ENCODE measurements around the gene BCCIP.

The BCCIP gene

DNA sequence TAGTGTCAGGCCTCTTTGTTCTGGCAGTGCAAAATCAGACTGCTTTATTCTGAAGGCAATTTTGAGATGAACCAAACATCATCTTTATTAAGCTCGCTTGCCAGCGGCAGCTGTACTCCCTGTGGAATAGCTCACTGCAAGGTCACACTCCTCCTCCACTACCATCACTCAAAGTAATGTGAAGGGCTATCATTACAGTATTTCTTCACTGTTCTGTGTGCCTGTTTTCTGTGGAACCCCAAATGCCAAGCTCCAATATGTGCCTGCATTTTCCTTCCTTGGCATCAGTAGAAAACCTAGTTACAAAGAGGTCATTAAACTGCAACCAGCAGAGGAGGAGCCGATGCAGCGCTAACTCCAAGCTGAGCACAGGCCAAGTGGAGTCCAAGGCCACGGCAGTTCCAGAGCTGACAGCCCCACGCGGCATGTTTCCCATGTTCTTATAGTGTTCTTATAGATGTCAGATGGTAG lies 21.4 kb downstream of the BCCIP start:
- no peak for DNase-seq (ENCODE audit: low read depth)

DNA sequence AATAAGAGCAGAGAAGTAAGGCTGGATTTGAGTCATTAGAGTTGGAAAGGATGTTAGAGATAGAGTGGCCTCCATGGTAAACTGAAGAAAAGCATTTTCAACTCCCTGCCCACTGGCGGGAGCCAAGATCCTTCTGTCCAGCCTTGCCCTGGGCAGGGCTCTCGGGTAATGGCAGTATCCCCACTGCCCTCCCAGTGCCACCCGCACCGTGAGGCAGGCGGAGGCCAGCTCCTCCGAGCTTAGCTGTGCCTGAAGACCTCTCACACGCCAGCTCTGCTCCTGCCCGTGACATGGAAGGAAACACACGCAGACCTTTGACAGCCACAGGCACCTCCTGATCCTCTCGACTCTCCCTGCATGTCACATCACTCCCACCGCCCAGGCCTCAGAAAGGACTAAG lies 22.3 kb downstream of the BCCIP start:
- DNase-seq (ENCODE audit: low read depth), result no peak

DNA sequence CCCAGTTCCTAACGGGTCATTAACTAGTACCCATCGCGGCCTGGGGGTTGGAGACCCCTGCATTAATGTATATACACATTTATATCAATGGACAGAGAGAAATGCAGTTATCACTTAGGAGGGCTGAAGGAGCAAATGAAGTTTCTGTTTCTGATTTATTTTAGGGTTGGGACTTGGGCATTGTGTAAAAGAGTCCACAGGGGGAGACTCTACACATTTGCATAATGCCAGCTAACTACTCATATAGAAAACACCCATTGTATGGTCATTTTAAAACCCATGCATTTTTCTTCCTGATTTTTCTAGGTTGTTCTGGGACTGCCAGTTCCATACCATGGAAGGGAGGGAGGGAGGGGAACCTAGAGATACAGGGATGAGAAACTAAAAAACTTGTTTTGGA lies 23.5 kb downstream of the BCCIP start:
- no peak for DNase-seq (ENCODE audit: low read depth)

DNA sequence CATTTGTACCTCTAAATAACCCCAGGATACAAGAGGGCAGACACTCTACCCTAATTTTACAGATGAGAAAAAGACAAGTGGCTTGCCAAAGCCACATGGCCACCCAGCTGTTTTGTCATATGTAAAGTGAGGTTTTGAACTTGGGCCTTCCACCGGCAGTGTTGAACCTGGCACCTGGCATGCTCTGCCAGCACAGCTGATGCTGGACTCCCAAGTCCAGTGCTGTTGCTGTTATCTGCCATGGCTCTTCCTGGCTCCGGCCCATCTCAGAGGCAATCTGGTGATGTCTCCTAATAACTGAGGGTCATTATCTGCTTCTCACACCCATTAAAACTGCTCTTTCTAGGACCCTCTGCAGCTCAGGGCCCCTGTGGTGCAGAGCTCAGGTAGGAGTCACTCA lies 25.0 kb downstream of the BCCIP start:
- DNase-seq (ENCODE audit: low read depth), result no peak

DNA sequence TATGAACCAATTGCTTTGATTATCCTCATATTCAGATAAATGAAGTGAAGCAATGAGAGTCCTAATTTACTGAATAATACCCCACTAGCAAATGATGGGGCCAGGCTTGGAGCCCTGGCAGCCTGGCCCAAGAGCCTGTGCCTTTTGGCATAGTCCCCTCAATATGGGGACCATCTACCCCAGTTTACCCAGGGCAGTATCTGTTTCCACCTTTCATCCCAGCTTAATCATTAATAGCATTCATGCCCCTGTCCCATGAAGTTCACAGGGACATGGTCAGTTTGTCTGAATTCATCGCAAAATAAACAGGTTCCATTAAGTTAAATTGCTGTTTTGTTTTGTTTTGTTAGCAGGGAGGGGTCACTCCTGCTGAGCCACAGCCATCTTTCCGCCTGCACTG lies 25.5 kb downstream of the BCCIP start:
- DNase-seq (ENCODE audit: low read depth), result no peak

DNA sequence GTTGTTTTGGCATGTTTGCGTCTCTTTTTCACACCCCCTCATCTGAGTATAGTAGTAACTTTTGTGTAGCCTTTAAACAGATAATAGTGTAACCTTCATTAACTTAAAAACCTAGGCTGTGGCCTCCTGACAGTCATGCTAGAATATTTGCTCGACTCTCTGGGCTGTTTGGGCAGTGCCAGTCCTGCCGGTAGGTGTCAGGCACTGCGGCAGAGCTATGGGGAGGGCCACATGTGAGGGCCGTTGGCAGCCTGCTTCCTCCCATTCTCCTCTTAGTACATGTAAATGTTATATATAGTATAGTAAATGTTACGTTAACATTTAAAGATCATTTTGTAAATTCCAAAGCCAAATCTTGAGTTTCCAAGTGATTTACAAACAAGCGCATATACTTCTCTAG lies 26.1 kb downstream of the BCCIP start:
- no peak for DNase-seq (ENCODE audit: low read depth)

DNA sequence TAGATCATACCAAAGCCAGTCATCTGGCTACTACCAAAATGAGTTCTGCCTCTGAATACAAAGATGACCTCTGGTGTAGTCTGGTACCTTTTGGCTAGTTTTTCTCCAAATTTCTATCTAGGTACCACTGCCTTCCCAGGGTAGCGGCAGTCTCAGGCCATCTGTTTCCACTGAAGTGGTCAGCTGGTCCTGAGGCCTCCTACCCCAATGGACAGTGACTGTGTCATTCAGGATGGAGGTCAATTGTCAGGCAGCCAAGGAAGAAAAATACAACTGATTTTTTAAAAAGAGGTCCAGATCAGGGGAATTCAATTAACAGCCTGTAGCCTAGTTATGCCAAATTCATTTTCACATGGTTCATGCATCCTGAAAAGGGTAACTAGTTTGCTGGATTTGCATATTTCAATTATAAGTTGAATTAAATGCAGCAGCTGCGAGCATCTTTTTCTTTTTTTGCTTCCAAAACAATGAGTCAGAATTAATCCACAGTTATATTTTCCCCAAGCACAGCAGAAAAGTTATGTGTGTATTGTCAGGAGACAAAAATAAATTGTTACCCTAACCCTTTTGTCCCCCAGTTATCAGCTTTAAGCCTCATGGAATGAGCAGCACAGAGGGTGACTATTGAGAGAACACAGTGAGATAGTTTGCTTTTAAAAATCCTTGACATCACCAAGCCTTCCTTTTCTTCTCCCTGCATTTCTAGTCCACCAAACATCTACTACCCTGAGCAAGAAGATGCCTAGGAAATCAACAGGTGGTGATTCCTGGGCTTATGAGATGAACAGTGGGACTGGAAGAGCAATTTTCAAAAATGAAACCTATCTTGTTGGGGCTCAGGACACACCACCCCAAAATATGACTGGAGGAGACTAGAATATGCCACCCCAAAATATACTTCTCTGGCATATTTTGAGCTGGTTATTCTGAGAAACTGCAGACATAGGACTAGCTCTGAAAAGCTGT lies 27.7 kb downstream of the BCCIP start:
- DNase-seq (ENCODE audit: low read depth), result no peak

GRCh38 chr10:125852487-125852886 lies 29.1 kb downstream of the BCCIP start:
- no peak for DNase-seq (ENCODE audit: low read depth)

DNA sequence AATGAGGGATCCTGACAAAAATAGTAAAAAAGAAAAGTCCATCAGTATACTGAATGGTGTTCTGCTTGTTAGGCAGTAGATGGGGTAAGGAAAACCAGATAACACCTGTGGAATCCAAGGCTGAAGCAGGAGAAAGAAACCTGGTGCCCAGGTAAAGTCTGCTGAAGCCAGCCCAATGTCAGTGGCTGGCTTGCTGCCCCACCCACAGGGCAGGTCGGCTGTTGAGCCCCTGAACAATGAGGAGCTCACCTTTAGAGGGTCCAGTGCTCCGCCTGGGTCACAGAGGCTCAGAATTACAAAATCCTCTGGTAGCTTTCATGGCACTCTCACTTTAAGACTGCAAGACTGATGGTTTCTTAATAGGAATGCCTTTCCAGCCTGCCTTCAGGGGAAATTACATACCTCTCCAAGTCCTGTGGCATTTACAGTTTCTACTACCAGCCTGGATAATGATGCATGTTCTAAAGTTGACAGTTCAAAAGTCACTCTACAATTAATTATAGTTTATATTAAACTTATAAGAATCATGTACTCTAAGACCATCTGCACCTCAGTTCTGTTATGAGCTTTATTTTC lies 33.9 kb downstream of the BCCIP start:
- peak; percentile 51 for DNase-seq (ENCODE audit: low read depth)

DNA sequence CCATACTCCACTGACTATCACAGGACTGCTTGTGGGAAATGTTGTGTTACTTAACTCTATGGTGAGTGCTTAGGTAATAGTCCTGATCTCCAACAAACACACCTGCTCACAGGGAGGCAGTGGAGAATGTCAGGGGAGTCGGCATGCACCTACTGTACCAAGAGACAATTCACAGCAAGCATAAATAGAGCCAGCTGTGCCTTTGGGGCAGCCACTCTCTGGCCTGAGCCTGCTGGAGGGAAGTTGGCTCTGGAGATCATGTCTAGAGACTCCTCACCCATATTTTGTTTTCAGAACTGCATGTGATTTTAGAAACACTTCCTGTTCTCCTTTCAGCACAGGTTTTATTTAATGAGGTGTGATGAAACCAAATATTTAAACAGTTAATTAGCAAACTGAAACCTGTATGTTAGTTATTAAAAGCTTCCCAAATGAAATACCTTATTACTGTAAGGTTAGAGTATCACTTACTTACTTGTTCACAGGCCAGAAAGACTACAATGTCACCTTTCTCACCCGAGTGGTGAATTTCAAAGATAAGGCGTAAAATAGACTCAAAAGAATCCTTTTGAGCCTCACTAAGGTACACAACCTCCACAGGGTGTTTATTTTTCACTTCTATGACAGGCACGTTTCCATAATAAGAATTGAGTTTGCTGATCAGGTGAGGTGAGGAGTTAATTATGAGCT lies 35.9 kb downstream of the BCCIP start:
- DNase-seq (ENCODE audit: low read depth), result no peak

GRCh38 chr10:125865120-125865519 lies 41.8 kb downstream of the BCCIP start:
- DNase-seq (ENCODE audit: low read depth), result no peak

GRCh38 chr10:125866421-125867029 lies 43.2 kb downstream of the BCCIP start:
- DNase-seq (ENCODE audit: low read depth), result no peak

- DNase-seq (ENCODE audit: low read depth), result peak; percentile 57
Measured at GRCh38 chr10:125868372-125868975, 45.1 kb downstream of the BCCIP start.

- DNase-seq (ENCODE audit: low read depth), result peak; percentile 35
Measured at GRCh38 chr10:125871338-125871737, 48.0 kb downstream of the BCCIP start.

GRCh38 chr10:125878957-125879835 lies 55.9 kb downstream of the BCCIP start:
- peak; percentile 90 for DNase-seq (ENCODE audit: low read depth)

DNA sequence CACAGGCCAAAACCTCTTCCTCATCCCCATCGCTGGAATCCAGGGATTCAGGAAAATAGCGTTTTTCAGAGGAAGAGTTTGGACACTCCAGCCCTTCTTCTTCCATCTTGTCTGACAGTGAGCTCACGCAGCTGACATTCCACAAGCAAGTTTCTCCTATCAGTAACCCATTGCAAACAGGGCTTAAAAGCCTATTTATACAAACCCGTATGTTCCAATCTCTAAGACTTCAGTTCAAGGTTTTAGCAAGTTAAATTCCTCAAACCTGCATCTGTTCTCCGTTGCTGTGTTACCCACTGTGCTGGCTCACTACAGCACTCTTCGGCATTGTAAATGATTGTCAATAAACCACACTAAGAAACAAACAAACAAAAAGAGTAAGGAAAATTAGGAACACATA lies 57.4 kb downstream of the BCCIP start:
- DNase-seq (ENCODE audit: low read depth), result no peak

DNA sequence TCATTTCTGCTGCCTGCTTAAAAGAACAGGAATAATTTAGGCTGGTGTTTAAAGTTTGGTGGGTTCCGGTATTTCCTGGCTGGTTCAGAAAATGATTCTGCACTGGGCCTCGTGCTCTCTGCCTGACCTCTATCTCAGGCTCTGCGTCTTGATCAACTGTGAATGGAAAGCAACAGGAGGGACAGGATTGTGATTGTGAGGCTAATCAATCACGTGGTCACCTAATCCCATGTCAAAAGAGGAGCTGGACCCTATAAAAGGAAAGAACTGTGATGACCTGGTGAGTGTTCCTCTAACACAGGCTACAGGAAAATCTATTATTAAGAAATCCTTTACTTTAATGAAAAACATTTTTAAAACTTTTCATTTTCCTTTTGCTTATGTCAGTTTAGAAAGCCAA lies 57.8 kb downstream of the BCCIP start, which contains the start of gene DHX32:
DHX32 (minus strand) TSS at position 101 of the 400 bp plus-strand sequence. CDS start 468 bp downstream, outside the sequence.
- DNase-seq (ENCODE audit: low read depth), result no peak

- no peak for DNase-seq (ENCODE audit: low read depth)
Measured at GRCh38 chr10:125882596-125882995, 59.2 kb downstream of the BCCIP start.

DNA sequence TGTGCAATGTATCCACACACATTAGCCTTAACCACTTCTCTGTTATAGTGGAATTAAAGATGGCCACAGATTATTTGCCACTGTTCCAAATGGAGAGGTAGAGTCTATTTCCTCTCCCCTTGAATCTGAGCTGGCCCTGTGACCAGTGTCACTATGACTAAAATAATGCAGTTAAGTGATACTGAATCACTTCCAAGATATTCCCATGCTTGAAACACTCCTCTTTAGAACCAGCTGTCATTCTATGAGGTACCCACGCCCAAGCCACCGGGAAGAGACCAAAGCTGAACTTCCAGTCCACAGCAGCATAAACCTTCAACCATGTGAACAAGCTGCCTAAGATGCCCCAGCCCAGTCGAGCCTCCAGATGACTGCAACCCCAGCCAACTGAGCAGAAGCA lies 59.9 kb downstream of the BCCIP start:
- DNase-seq (ENCODE audit: low read depth), result no peak

Measured in EH (cell line).